Parathyroid adenoma (tissue), 2 donors: ENCODE data around the gene LIMS2.

Source experiments
- H2AFZ ChIP-seq: fragments of 300-600 bp; sonication (generic); one replicate; pipeline ENCODE4 v1.7.0; 2017; ENCODE audit warnings: antibody characterized with exemption, mild to moderate bottlenecking
- H3K27ac ChIP-seq: fragments of 300-600 bp; sonication (generic); one replicate; pipeline ENCODE4 v1.7.0; 2017
- H3K27me3 ChIP-seq: fragments of 300-600 bp; sonication (generic); one replicate; pipeline ENCODE4 v1.7.0; 2017; ENCODE audit warnings: low read length; ENCODE audit not compliant: control insufficient read depth, insufficient read depth
- H3K36me3 ChIP-seq: fragments of 300-600 bp; sonication (generic); one replicate; pipeline ENCODE4 v1.7.0; 2017; ENCODE audit warnings: low read length; ENCODE audit not compliant: control insufficient read depth, insufficient read depth
- H3K4me1 ChIP-seq: fragments of 300-600 bp; sonication (generic); one replicate; pipeline ENCODE4 v1.7.0; 2017; ENCODE audit warnings: control low read depth
- H3K4me2 ChIP-seq: fragments of 300-600 bp; sonication (generic); one replicate; pipeline ENCODE4 v1.7.0; 2017; ENCODE audit warnings: low read length
- H3K4me3 ChIP-seq: fragments of 300-600 bp; sonication (generic); one replicate; pipeline ENCODE4 v1.7.0; 2017; ENCODE audit warnings: low read depth, low read length
- H3K79me2 ChIP-seq: fragments of 300-600 bp; sonication (generic); one replicate; pipeline ENCODE4 v1.7.0; 2017; ENCODE audit warnings: control low read depth
- H3K9ac ChIP-seq: fragments of 300-600 bp; sonication (generic); one replicate; pipeline ENCODE4 v1.7.0; 2017; ENCODE audit warnings: mild to moderate bottlenecking
- H3K9me3 ChIP-seq: fragments of 300-600 bp; sonication (generic); one replicate; pipeline ENCODE4 v1.7.0; 2017; ENCODE audit warnings: low read length; ENCODE audit not compliant: control insufficient read depth
- CTCF ChIP-seq: fragments of 300-600 bp; sonication (generic); IDR thresholded peaks from one replicate; pipeline ENCODE4 v1.7.0; 2017; ENCODE audit warnings: antibody characterized with exemption, mild to moderate bottlenecking
- donor health status: primary hyperparathyroidism.

The LIMS2 gene

GRCh38 chr2:127688405-127688804, 13.1 kb upstream of the LIMS2 start:
- H3K79me2 ChIP-seq, result no peaks in the 10 kb centered on the region
- no peak overlapping the region for H3K4me3 ChIP-seq
- no peaks in the 10 kb centered on the region for H3K36me3 ChIP-seq
- H3K4me1 ChIP-seq, result no peaks in the 10 kb centered on the region
- H3K4me2 ChIP-seq, result no peak overlapping the region
- no peak overlapping the region for H3K27ac ChIP-seq
- no peaks in the 10 kb centered on the region for H3K27me3 ChIP-seq
- H3K9me3 ChIP-seq, result no peaks in the 10 kb centered on the region
- H2AFZ ChIP-seq, result no peak overlapping the region
- no peak overlapping the region for H3K9ac ChIP-seq
- no peak for TF ChIP-seq CTCF

GRCh38 chr2:127685410-127686080, 10.2 kb upstream of the LIMS2 start:
- no peak overlapping the region for H2AFZ ChIP-seq
- no peaks in the 10 kb centered on the region for H3K79me2 ChIP-seq
- H3K36me3 ChIP-seq, result no peaks in the 10 kb centered on the region
- no peaks in the 10 kb centered on the region for H3K4me1 ChIP-seq
- no peak overlapping the region for H3K4me2 ChIP-seq
- no peak for TF ChIP-seq CTCF
- no peaks in the 10 kb centered on the region for H3K27me3 ChIP-seq
- H3K27ac ChIP-seq, result no peak overlapping the region
- no peak overlapping the region for H3K4me3 ChIP-seq
- no peaks in the 10 kb centered on the region for H3K9me3 ChIP-seq
- no peak overlapping the region for H3K9ac ChIP-seq

- Histone ChIP-seq H3K36me3 (no peaks in the 10 kb centered on the region), H3K4me2 (no peak overlapping the region), H3K9ac (no peak overlapping the region), H3K9me3 (no peaks in the 10 kb centered on the region), H3K79me2 (no peaks in the 10 kb centered on the region), H3K27me3 (no peaks in the 10 kb centered on the region), H3K4me1 (no peaks in the 10 kb centered on the region), H3K4me3 (no peak overlapping the region), H2AFZ (no peak overlapping the region), H3K27ac (no peak overlapping the region)
- TF ChIP-seq CTCF, result no peak
Observed at GRCh38 chr2:127683757-127684156, 8.4 kb upstream of the LIMS2 start.

- Histone ChIP-seq H3K27ac (no peak overlapping the region), H3K27me3 (no peaks in the 10 kb centered on the region), H3K4me1 (no peaks in the 10 kb centered on the region), H3K9me3 (no peaks in the 10 kb centered on the region), H3K4me3 (no peak overlapping the region), H2AFZ (no peak overlapping the region), H3K9ac (no peak overlapping the region), H3K79me2 (no peaks in the 10 kb centered on the region), H3K36me3 (no peaks in the 10 kb centered on the region), H3K4me2 (no peak overlapping the region)
- no peak for TF ChIP-seq CTCF
Observed at GRCh38 chr2:127683056-127683455, 7.7 kb upstream of the LIMS2 start.
